ENCODE results near the gene LMNTD1. TPM values are rescaled to one million over a fixed set of nuclear protein-coding genes. Genes with fewer than 3 reads are reported as not detected.

LMNTD1 gene
- total and polyA plus RNA-seq, 9 of the 15 experiments (the other 6 are each of a cell fraction or from before 2014, with no cell fraction given), result not detected

DNA sequence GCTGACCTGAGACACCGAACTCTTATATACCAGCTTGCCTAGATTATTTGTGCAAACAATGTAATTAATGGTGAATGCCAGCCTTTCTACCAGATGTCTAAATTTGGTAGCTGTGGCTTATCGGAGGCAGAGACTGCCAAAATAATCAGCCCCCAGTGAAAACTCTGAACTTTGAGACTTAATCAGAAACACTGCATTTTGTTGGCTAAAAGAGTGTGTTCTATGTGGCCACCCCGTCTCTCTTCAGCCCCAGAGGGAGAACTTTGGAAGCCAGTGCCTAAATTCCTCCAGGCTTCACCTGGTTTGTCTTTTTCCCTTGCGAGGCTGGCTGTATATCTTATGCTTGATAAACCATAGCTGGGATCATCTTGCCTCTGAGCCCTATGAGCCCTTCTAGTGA, 90.1 kb downstream of the LMNTD1 start:
- H3K27me3 ChIP-seq (ENCODE audit: control insufficient read depth in 2 of 2, insufficient read depth in 2 of 2, low read length in 2 of 2), result no peaks in the 10 kb centered on the region
- H3K27ac ChIP-seq (ENCODE audit: extremely low read depth, low read depth, low read length), result no peak overlapping the region
- BruUV-seq (replicated peaks), result no TSS peak
- CTCF ChIA-PET (ENCODE audit: low intra/inter-chr PET ratio), result no interaction called here
- no peaks in the 10 kb centered on the region for H3K9me3 ChIP-seq (replicated peaks; ENCODE audit: control insufficient read depth, insufficient read depth, low read depth, low read length)
- H4K20me1 ChIP-seq (replicated peaks; ENCODE audit: control insufficient read depth, insufficient read depth, low read length), result no peaks in the 10 kb centered on the region
- H3K4me2 ChIP-seq (ENCODE audit: insufficient read depth, low read length), result no peak overlapping the region
- H3K9ac ChIP-seq (ENCODE audit: insufficient read depth in 1 of 2, low read depth in 2 of 2, low read length in 2 of 2), result no peak overlapping the region
- H3K9me1 ChIP-seq (ENCODE audit: control insufficient read depth, insufficient read depth, low read length), result no peaks in the 10 kb centered on the region
- ATAC-seq (no peak), FAIRE-seq (no peak), DNase-seq (ENCODE audit: extremely low read depth in 1 of 4, low spot score in 3 of 4) (no peak)
- in situ Hi-C loops (cut with MboI), result no loop called here
- no peaks in the 10 kb centered on the region for H3K36me3 ChIP-seq (ENCODE audit: control insufficient read depth, insufficient read depth, low read length)
- no peaks in the 10 kb centered on the region; a peak in 1 of 5 replicates for H3K4me1 ChIP-seq (replicated peaks in 1 of 2; ENCODE audit: control insufficient read depth in 2 of 2, insufficient read depth in 2 of 2, low read length in 2 of 2)
- H3K79me2 ChIP-seq (ENCODE audit: control insufficient read depth, insufficient read depth, low read length), result no peaks in the 10 kb centered on the region
- 8% methylated on average over 4 of the region's 4 CpGs for WGBS (ENCODE audit: insufficient coverage, low coverage, missing lambda C conversion rate)
- H2AFZ ChIP-seq (ENCODE audit: low read depth, low read length), result no peak overlapping the region
- POLR2A ChIA-PET, result no interaction called here
- intact Hi-C loops (cut with micrococcal nuclease), result no loop called here
- H3K4me3 ChIP-seq, result no peak overlapping the region
- no peak for TF ChIP-seq POLR2B (IDR thresholded peaks at IDR 0.05; ENCODE audit: low read depth, partially characterized antibody)
- TF ChIP-seq BACH1 (tag; IDR thresholded peaks at IDR 0.05), result no peak
- no peak for TF ChIP-seq MCM3 (IDR thresholded peaks at IDR 0.05)
- no peak for TF ChIP-seq NRF1 (conservative IDR thresholded peaks at IDR 0.05 in 1 of 2, IDR thresholded peaks at IDR 0.05 in 1 of 2)
- TF ChIP-seq NR2C2 (CRISPR knock-in tag; IDR thresholded peaks at IDR 0.05), result no peak
- TF ChIP-seq NR2C2 (tag; IDR thresholded peaks at IDR 0.05), result no peak
- no peak for TF ChIP-seq NCOA2 (IDR thresholded peaks at IDR 0.05; ENCODE audit: partially characterized antibody in 2 of 2)
- no peak for TF ChIP-seq SPI1 (IDR thresholded peaks at IDR 0.05; ENCODE audit: borderline replicate concordance, low read depth, low read length)
- TF ChIP-seq ZBTB34 (CRISPR knock-in tag; IDR thresholded peaks at IDR 0.05), result no peak
- TF ChIP-seq, protein P1, sequence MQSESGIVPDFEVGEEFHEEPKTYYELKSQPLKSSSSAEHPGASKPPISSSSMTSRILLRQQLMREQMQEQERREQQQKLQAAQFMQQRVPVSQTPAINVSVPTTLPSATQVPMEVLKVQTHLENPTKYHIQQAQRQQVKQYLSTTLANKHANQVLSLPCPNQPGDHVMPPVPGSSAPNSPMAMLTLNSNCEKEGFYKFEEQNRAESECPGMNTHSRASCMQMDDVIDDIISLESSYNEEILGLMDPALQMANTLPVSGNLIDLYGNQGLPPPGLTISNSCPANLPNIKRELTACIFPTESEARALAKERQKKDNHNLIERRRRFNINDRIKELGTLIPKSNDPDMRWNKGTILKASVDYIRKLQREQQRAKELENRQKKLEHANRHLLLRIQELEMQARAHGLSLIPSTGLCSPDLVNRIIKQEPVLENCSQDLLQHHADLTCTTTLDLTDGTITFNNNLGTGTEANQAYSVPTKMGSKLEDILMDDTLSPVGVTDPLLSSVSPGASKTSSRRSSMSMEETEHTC (IDR thresholded peaks at IDR 0.05), result no peak
- TF ChIP-seq ZNF707 (CRISPR knock-in tag; conservative IDR thresholded peaks at IDR 0.05), result no peak
- TF ChIP-seq NFRKB (IDR thresholded peaks at IDR 0.05; ENCODE audit: low read depth), result no peak
- TF ChIP-seq ZNF584 (CRISPR knock-in tag; IDR thresholded peaks at IDR 0.05; ENCODE audit: low read depth), result no peak
- TF ChIP-seq SMC3 (conservative IDR thresholded peaks at IDR 0.05; ENCODE audit: insufficient read depth, low read depth, low read length), result no peak
- no peak for TF ChIP-seq CBX1 (IDR thresholded peaks at IDR 0.05; ENCODE audit: low read depth)
- TF ChIP-seq NFE2 (IDR thresholded peaks at IDR 0.05; ENCODE audit: low read depth), result no peak
- no peak for TF ChIP-seq HEY1 (CRISPR knock-in tag; IDR thresholded peaks at IDR 0.05; ENCODE audit: borderline replicate concordance)
- TF ChIP-seq ZNF224 (CRISPR knock-in tag; IDR thresholded peaks at IDR 0.05), result no peak
- no peak for TF ChIP-seq PYGO2 (tag; IDR thresholded peaks at IDR 0.05)

Measured in K562 (cell line).